Omental fat pad (tissue), 4 donors: ENCODE results near the gene PLS3. TPM values are rescaled to one million over a fixed set of nuclear protein-coding genes. Genes with fewer than 3 reads are reported as not detected.
"Not testable (repeated sequence)": the region's sequence is repeated elsewhere in the genome, so short reads cannot be mapped to it uniquely, and the experiment has no call there.

Source experiments
- ATAC-seq: fragments of 150-250 bp; one replicate; pipeline ENCODE4 v1.9.1; 2016; ENCODE audit warnings: mild to moderate bottlenecking, moderate library complexity; ENCODE audit not compliant: low FRiP score
- DNase-seq: peaks from one replicate; pipeline ENCODE4 v3.0.0-alpha.2; 2019; ENCODE audit warnings: low spot score
- total RNA-seq, 4 donors: library from RNA; depleted of rRNA; stranded (reverse); fragments of >200 nt; gene quantifications; one replicate each; pipeline ENCODE4 v1.1.0, GENCODE V29; 2016
- TF ChIP-seq, protein P1 (sequence below), 3 donors: fragments of 450-650 bp; IDR thresholded peaks; one replicate each; pipeline ENCODE4 v1.5.1; 2016 to 2017; ENCODE audit warnings: antibody characterized with exemption in 3 of 3, mild to moderate bottlenecking in 3 of 3, moderate library complexity in 2 of 3

Gene PLS3
- total RNA-seq, 4 donors from 2014 or later, result 60.6 to 96.5 (median 63.0) TPM

DNA sequence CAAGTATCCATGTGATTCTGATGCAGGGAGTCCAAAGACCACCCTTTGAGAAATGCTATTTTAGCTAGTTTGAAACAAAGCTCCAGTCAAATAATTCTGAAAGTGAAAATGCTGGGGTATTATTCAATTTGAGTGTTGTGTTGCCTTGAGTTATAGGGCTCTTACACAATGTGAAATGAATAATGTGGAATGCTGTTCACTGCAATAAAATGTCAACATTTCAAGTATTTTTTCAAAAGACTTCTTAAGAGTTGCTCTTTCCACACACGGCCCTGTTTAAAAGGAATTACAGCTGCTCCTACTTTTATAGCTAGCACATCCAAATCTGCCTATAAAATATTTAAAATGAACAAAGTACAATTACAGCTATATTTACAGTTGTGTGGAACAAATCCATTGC is 27.5 kb upstream of the PLS3 start:
- ATAC-seq, result no peak
- no peak for DNase-seq
- TF ChIP-seq, protein P1, sequence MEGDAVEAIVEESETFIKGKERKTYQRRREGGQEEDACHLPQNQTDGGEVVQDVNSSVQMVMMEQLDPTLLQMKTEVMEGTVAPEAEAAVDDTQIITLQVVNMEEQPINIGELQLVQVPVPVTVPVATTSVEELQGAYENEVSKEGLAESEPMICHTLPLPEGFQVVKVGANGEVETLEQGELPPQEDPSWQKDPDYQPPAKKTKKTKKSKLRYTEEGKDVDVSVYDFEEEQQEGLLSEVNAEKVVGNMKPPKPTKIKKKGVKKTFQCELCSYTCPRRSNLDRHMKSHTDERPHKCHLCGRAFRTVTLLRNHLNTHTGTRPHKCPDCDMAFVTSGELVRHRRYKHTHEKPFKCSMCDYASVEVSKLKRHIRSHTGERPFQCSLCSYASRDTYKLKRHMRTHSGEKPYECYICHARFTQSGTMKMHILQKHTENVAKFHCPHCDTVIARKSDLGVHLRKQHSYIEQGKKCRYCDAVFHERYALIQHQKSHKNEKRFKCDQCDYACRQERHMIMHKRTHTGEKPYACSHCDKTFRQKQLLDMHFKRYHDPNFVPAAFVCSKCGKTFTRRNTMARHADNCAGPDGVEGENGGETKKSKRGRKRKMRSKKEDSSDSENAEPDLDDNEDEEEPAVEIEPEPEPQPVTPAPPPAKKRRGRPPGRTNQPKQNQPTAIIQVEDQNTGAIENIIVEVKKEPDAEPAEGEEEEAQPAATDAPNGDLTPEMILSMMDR (IDR thresholded peaks at IDR 0.05), result no peak

DNA sequence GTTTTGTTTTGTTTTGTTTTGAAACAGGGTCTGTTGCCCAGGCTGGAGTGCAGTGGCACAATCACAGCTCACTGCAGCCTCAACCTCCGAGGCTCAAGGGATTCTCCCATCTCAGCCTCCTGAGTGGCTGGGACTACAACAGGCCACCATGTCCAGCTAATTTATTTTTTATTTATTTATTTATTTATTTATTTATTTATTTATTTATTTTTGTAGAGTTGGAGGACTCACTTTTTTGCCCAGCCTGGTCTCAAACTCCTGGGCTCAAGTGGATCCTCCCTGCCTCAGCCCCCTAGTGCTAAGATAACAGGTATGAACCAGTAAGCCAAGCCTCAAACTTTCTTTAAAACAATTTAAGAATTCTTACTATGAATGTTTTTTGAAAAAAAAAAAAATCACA is 26.6 kb upstream of the PLS3 start:
- DNase-seq (no peak), ATAC-seq (no peak)
- TF ChIP-seq, protein P1 (IDR thresholded peaks at IDR 0.05), result no peak

DNA sequence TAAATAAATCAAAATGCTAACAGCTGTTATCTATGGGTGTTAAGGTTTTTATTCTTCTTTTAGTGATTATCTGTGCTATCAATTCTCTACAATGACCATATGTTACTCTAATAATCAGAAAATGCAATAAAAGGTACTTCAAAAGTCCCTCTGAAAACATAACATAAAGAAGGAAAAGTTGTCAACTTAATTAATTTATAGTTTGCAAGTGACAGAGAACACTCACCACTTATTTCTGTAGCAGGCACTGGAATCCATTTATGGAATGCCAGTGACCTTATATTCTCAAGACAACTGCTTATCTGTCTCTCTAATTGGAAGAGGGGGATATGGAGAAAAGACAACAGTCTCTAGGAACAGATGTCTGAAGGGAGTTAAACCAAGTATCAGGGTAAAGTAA is 25.6 kb upstream of the PLS3 start:
- no peak for ATAC-seq
- no peak for DNase-seq
- TF ChIP-seq, protein P1 (IDR thresholded peaks at IDR 0.05), result no peak

DNA sequence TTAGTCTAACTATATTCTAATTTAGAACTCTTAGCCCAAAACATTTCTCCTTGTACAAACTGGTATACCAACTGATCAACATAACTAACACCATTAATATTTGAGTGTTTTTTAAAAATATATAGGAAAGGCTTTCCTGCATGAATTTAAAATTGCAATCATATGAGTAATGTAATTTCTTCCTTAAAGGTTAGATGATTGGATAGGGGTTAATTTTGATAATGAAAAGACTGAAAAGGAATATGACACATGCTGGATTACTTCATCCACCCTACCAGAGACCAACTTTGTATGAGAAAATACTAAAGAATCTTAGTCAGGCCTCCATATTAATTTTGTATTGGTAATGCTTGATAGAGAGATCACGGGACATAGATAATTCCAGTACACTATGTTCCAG is 25.1 kb upstream of the PLS3 start:
- ATAC-seq (no peak), DNase-seq (no peak)
- TF ChIP-seq, protein P1 (IDR thresholded peaks at IDR 0.05), result no peak

DNA sequence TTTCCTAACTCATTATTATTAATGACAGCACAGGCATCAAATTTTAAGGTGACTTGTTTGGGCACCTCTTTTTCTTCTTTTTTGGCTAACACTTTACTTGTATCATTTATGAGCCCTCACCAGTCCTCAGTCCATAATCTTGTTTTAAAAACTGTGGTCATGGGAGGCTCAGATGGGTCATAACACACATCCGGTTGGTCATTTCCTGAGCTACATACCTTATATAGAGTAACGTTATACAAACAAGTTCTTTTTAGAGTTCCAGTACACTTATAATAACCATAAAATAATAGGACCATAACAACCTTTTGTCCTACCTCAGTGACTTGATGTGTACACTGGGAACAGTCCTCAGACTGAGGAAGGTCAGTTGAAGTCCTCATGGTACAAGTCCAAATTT is 21.1 kb upstream of the PLS3 start:
- ATAC-seq (no peak), DNase-seq (no peak)
- TF ChIP-seq, protein P1 (IDR thresholded peaks at IDR 0.05), result no peak

DNA sequence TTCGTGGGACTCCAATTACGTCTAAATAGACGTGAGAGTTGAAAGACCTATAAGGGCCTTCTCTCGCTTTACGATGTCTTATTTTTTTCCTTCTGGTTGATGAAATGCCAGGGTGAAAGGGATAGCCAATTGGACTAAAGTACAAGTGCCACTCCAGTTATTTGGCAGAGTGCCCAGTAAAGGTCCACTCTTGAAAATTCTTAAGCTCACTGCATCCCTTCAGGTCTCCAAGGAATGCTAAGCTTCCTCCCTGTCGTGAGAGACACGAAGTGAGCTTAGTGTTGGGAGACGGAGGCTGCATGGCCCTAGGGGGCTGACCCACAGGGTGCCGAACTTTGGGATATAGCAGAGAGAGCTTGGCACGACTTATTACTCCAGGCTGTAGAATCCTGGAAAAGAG is 19.9 kb upstream of the PLS3 start:
- not testable (repeated sequence) for DNase-seq, ATAC-seq

DNA sequence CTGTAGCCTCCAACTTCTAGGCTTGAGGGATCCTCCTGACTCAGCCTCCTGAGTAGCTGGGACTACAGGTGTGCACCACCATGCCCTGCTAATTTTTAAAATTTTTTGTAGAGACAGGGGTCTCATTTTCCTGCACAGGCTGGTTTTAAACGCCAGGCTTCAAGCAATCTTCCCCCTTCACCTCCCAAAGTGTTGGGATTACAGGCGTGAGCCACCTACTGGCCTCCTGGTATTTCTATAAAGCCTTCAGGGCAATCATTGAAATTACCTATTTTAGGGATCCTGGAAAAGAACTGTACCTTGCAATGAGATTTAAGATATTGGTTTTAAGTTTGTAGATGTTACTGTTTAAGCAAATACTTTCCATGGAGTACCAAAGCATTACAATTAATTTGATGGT is 13.5 kb upstream of the PLS3 start:
- TF ChIP-seq, protein P1 (IDR thresholded peaks at IDR 0.05), result no peak
- no peak for ATAC-seq
- no peak for DNase-seq

DNA sequence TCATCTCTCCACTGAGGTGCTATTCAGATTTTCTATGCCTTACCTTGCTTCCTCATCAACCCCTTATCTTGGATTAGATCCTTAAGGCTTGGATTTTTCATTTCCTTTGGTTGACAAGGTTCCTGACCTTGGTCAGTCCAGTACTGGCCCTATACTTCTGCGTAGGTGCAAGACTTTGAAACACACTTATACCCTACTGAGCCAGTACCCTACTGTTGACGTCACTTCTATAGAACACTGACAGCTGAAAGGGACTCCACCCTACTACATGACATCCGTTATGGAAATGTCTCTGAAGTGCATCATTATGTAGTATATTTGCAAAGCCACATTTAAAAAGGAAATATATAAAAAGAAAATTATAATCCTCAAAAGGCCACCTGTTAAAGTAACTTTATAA is 12.0 kb upstream of the PLS3 start:
- no peak for ATAC-seq
- TF ChIP-seq, protein P1 (IDR thresholded peaks at IDR 0.05), result no peak
- no peak for DNase-seq
